ENCODE measurements around the gene EID2B.

EID2B gene

DNA sequence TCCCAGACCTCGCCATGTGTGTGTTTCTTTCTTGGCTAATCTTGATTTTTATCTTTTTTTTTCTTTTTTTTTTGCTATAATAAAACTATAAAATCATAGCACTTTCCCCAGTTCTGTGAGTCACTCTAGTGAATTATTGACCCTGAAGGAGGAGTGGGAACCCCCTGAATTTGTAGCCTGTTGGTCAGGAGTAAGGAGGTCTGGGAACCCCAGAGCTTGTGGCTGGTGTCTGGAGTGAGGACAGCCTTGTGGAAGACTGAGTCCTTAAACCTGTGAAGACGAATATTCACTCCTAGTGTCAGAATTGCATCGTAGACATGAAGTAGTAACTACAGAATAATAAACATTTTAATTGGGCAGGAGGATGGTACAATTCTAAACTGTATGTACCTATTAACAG, 7.4 kb downstream of the EID2B start:
- no peak for DNase-seq

DNA sequence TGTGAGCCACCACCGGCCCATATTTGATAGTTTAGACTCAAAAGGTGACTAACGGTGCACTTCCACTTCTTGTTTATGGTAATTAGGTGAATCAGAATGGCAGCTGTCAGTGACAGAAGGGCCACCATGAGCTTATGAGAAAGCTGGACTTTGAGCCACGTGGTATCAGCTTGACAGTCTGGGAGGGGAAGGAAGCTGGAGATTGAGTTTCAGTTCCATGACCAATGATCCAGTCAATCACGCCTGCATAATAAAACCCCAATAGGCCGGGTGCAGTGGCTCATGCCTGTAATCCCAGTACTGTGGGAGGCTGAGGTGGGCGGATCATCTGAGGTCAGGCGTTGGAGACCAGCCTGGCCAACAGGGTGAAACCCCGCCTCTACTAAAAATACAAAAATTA, 8.2 kb downstream of the EID2B start:
- DNase-seq = no peak

DNA sequence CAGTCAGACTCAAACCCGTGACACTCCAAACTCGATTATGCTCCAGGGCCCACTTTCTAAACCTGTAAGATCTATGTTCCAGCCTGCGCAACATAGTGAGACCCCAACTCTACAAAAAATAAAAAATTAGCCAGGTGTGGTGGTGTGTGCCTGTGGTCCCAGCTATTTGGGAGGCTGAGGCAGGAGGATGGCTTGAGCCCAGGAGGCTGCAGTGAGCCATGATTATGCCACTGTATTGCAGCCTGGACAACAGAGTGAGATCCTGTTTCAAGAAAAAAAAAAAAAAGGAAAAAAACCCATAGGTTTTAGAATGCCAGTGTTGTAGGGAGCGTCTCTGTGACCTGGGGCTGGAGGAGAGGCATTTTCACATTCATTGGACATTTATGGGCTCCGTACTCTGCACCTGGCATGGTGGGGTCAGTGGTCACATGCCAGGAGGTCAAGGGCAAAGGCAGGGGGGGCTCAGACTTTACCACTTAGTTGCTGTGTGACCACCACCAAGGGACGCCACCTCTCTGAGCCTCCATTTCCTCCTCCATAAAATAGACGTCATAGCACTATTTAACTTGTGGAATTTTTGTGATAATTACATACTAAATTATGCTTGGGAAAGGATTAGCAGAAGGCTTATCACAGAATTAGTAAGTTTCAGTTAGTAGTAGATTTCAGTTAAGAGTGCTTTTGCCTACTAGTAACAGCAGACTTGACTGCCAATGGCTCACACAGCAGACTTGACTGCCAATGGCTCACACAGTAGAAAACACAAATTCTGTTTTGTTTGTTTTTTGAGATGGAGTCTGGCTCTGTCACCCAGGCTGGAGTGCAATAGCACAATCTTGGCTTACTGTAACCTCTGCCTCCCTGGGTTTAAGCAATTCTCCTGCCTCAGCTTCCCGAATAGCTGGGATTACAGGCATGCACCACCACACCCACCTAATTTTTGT, 11.8 kb downstream of the EID2B start:
- no peak for DNase-seq

DNA sequence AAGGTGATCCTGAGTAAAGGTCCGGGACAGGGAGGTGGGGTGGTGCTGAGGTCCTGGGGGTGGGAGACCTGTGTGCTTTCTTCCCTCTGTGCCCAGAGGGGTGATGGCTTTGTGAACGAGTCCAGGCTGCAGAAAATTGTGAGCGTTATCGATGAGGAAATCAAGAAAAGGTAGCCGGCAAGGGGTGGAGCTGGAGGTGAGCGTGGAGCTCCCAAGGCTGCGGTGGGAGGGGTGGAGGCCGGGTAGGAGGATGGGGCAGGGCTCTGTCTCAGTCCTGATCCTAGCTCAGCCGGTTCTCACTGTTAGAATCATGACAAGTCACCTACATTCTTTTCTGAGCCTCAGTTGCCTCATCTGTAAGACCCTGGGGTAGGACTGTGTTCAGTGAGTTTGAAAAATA, 13.7 kb downstream of the EID2B start:
- DNase-seq = no peak

DNA sequence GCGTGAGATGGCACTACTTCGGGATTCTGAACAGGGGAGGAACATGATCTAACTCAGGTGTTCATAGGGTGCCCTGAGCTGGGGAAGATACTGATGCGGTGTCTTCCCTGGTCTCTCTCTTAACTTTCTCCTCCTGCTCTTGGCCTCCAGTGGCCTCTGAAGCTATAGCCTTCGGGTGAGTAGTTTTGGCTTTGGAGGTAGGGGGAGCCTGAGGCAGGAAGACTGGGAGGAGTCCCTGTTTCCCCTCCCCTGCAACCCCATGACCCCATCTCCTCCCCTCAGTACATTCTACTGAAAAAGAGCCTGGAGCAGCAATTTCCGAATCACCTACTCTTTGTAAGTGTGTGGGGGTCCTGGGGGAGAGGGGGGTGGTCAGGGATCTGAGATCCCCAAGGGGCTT, 14.2 kb downstream of the EID2B start:
- no peak for DNase-seq

DNA sequence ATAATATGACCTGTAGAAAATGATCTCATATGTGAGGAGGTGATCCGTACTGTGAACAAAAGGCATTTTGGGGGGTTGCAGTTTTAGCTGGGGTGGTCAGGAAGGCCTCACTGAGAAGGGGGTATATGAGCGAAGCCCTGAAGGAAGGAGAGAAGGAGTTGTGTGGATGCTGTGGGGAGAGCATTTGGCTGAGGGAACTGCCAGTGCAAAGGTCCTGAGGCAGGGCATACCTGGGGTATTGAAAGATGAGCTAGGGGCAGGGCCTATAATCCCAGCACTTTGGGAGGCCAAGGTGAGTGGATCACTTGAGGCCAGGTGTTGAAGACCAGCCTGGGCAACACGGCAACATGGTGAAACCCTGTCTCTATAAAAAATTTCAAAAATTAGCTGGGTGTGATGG, 15.2 kb downstream of the EID2B start:
- no peak for DNase-seq

DNA sequence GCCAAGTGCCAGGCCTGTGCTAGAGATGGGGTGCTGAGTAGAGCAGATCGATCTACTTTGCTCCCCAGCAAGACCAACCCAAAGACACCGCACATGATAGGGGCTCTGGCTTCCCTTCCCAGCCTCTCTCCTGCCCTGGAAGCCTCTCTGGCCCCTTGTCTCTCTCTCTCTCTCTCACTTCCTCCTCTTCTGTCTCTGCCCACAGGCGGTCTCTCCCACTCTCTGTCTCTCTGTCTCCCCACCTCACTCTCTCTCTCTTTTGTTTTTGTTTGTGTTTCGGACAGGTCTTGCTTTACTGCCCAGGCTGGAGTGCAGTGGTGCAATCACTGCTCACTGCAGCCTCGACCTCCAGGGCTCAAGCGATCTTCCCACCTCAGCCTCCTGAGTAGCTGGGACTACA, 16.4 kb downstream of the EID2B start:
- DNase-seq = no peak

DNA sequence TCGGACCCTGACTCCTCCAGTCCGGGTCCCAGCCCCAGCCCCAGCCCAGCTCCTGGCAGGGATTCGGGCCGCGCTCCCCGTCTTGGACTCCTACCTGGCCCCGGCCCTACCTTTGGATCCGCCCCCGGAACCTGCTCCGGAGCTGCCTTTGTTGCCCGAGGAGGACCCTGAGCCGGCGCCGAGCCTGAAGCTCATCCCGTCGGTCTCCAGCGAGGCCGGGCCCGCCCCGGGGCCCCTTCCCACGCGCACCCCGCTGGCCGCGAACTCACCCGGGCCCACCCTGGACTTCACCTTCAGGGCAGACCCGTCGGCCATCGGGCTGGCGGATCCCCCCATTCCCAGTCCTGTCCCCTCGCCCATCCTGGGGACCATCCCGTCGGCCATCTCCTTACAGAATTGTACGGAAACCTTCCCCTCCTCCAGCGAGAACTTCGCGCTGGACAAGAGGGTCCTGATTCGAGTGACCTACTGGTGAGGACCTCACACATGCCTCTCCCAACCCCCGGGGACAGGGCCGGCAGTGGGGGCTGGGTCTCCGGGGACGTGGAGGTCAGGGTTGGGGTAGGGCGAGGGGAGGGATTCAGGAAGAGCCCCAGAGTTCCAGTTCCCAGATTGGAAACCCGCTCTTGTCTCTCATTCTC, 17.0 kb downstream of the EID2B start:
- no peak for DNase-seq

DNA sequence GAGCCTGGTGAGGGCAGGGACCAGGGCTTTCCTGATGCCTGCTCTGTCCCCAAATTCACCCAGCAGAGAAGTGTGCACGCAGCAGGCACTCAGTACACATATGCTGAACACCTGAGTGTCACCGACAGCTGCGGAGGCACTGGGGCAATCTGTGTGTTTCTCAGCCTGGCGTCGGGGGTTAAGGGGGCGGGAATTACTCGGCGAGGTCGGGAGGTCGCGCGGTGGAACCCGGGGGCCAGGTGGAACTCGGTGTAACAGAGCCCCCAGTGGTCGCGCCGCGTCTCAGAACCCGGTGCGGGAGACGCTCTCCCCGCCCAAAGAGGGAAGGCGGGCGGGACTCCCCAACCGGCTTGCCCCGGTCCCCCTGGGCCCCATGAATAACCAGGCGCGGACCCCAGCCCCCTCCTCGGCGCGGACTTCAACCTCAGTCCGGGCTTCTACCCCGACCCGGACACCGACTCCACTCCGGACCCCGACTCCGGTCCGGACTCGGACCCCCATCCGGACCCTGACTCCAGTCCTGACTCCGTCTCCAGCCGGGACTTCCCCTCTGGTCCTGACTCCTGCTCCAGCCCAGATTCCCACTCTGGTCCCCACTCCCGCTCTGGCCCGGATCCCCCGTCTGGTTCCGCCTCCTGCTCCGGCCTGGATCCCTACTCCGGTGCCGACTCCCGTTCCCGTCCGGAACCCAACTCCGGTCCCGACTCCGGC, 17.7 kb downstream of the EID2B start, which contains the start of gene SELENOV:
Gene SELENOV (plus strand): TSS at position 300 of the 711 bp plus-strand sequence. CDS start 74 bp downstream, at position 374.
- DNase-seq = no peak

DNA sequence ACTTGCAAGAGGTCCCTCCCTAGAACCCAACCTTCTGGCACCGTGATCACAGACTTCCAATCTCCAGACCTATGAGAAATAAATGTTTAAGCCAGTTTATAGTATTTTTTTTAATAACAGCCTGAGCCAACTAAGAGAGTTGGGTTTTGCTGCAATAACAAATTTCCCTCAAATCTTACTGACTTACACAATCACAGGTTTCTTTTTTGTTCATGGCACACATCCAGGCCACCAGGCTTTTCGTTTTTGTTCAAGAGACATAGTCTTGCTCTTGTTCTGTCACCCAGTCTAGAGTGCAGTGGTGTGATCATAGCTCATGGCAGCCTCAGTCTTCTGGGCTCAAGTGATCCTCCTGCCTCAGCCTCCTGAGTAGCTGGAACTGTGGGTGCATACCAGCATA, 19.7 kb downstream of the EID2B start:
- DNase-seq = no peak

DNA sequence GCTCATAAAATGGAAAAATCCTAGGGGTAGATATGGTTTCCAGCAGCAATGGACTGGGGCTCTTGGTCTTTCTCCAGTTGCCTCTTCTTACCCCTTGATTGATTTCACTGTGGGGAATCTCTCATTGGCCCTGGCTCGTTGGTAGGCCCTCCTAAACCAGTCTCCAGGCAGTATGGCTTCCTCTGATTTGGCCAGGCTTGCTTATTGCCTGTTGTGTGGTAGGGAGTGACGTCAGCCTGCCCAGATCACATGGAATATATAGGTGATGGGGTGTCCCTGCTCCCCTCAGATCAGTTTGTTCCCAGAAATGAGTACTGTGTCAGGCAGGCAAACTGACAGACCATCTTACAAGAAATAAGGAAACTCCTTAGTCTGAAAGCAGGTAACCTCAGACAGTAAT, 23.4 kb downstream of the EID2B start:
- DNase-seq = no peak

DNA sequence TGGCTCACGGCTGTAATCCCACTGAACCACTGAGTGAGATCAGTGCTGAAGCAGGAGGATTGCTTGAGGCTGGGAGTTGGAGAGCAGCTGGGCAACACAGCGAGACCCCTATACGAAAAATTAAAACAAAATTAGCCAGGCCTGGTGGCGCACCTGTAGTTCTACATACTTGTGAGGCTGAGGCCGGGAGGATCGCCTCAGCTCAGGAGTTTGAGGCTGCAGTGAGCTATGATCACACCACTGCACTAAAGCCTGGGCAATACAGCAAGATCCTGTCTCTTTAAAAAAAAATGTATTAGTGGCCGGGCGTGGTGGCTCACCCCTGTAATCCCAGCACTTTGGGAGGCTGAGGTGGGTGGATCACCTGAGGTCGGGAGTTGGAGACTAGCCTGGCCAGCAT, 24.0 kb downstream of the EID2B start:
- DNase-seq = no peak

DNA sequence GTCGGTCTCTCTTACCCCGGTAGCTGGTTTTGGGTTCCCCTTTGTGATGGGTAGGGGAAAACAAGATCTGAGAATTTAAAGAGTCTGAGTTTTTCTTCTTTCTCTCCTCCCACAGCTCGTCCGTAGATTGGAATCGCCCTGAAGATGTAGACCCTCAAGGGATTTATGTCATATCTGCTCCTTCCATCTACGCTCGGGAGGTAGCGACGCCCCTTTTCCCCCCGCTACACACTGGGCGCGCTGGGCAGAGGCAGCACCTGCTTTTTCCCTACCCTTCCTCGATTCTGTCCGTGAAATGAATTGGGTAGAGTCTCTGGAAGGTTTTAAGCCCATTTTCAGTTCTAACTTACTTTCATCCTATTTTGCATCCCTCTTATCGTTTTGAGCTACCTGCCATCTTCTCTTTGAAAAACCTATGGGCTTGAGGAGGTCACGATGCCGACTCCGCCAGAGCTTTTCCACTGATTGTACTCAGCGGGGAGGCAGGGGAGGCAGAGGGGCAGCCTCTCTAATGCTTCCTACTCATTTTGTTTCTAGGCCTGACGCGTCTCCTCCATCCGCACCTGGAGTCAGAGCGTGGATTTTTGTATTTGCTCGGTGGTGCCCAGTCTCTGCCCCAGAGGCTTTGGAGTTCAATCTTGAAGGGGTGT, 24.8 kb downstream of the EID2B start:
- no peak for DNase-seq

DNA sequence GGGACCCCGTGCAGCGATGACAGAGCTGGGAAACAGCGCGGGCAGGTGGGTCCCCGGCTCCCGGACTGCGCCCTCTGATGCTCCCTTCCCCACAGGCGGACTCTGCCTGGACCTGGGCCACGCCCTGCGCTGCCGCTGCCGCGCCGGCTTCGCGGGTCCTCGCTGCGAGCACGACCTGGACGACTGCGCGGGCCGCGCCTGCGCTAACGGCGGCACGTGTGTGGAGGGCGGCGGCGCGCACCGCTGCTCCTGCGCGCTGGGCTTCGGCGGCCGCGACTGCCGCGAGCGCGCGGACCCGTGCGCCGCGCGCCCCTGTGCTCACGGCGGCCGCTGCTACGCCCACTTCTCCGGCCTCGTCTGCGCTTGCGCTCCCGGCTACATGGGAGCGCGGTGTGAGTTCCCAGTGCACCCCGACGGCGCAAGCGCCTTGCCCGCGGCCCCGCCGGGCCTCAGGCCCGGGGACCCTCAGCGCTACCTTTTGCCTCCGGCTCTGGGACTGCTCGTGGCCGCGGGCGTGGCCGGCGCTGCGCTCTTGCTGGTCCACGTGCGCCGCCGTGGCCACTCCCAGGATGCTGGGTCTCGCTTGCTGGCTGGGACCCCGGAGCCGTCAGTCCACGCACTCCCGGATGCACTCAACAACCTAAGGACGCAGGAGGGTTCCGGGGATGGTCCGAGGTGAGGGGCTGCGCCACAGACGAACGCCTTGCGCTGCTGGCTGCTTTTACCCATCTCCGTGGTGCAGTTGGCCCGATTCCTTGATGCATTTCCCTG, 25.5 kb downstream of the EID2B start:
- peak; percentile 58 for DNase-seq

DNA sequence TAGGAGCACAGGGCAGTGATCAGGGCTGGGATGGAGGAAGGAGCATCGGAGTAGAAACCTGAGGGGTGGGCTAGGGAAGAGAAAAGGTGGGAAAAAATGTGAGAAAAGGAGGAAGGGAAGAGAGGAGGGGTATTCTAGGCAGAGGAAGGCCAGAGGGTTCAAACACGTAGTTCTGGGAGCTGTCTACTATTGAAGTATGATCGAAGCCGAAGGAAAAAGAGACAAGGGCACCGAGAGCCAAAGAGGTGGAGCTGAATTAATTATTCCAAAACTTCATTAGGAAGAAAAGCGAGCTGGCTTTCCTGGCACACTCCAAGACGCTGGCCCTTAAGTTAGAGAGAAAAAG, 26.1 kb downstream of the EID2B start:
- DNase-seq = no peak

DNA sequence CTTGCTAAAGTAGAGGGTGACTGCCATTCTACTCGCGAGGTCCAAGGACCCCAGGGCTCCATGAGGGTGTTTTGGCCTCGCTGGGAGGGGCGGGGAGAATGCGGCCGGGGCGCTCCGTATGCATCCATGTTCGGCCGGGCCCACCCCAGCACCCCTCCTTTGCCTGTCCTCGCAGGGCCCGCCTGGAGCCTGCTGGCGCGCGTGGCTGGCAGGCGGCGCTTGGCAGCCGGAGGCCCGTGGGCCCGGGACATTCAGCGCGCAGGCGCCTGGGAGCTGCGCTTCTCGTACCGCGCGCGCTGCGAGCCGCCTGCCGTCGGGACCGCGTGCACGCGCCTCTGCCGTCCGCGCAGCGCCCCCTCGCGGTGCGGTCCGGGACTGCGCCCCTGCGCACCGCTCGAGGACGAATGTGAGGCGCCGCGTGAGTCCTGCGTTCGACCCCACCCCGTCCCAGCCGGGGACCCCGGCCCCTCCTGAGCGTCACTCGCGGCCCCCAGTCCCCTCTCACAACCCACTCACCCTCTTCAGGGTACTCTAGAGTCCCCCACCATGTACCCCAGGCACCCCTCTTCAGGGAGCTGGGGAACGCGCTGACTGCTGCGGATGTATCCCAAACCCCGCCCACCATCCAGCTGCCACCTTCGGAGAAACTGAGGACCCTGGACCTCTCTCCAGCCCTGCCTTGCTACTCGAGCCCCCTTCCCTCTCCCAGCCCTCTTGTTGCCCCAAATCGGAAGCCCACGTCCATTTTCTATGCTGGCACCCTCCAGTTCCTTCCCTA, 29.8 kb downstream of the EID2B start:
- peak; percentile 76 for DNase-seq

DNA sequence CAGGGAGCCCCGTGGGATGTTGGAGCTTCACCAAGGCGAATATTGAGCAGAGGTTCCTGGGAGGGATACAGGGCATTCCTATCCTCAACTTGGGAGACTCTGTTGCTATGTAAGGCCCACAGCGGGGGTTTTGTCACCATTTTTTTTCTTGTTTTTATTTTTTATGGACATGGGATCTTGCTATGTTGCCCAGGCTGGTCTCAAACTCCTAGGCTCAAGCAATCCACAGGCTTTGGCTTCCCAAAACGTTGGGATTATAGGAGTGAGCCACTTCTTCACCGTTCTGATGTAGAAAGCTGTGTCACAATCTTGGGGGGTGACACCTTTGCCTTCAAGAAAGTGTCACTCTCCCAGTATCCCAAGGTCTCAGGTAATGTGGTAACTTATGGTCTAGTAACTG, 31.3 kb downstream of the EID2B start:
- DNase-seq = no peak

DNA sequence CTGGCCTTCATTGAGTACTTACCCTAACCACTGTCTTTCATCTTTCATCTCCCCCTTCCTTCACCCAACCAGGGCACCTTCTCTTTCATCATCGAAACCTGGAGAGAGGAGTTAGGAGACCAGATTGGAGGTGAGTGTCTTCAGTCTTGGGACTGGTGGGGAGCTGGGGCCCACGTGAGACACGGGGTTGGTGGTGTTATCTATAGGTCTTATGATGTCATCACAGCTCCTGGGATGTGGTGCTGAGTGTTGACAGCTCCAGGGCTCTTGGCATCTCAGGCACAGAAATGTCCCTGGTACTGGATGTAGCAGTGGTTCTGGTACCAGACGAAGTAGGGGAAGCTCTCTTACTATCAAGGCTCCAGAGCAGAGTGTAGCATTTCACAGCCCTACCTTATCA, 32.1 kb downstream of the EID2B start:
- no peak for DNase-seq

DNA sequence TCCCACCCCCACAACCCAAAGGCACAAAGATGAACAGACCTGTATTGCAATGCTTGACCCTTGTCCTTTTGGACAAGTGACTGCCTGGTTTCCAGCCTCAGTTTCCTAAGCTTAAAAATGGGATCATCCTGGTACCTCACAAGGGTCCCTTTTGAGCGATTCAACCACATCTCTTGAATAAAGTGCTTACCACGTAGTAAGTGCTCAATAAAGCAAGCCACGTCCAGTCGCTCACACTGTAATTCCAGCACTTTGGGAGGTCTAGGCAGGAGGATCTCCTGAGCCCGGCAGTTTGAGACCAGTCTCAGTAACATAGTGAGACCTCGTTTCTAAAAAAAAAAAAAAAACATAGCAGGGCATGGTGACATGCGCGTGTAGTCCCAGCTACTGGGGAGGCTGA, 32.7 kb downstream of the EID2B start:
- no peak for DNase-seq

DNA sequence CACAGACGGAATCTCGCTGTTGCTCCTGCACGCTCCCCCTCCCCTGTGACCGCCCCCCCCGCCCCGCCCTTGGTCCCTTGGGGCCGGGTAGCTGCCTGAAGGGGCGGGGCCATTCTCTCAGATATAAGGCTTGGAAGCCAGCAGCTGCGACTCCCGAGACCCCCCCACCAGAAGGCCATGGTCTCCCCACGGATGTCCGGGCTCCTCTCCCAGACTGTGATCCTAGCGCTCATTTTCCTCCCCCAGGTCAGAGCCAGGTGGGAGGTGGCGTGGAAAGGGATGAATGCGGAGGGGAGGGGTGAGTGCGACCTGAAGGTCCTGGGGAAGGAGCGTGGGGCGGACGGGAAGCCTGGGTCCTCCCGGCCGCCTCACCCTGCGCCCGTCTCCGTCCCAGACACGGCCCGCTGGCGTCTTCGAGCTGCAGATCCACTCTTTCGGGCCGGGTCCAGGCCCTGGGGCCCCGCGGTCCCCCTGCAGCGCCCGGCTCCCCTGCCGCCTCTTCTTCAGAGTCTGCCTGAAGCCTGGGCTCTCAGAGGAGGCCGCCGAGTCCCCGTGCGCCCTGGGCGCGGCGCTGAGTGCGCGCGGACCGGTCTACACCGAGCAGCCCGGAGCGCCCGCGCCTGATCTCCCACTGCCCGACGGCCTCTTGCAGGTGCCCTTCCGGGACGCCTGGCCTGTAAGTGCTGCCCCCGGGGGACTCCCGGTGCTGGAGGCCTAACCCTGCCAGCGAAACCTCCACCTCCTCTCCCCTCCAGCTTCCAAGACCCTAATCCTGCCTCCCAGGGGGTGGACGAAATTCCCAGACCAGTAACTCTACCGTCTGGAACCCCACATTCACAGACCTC, 33.6 kb downstream of the EID2B start, which contains the start of gene DLL3:
Gene DLL3 (plus strand): TSS at position 150 of the 845 bp plus-strand sequence. CDS start 28 bp downstream, at position 178.
- DNase-seq = no peak

Data from GDM1 (cell line).